B cell (primary cell): ENCODE results near the gene ZC3H11A. TPM values are rescaled to one million over a fixed set of nuclear protein-coding genes. Genes with fewer than 3 reads are reported as not detected.

Experiments used
- ATAC-seq: fragments of 200-7000 bp; cut with Tn5 transposase; one replicate; pipeline ENCODE4 v1.10.0; 2021; ENCODE audit warnings: low read depth, mild to moderate bottlenecking, moderate number of reproducible peaks, moderate library complexity
- CTCF ChIA-PET: fragments of 350-600 bp; sonication (Branson Sonifier 250); formaldehyde crosslinking; loops from one replicate; lab custom pipeline; 2021; ENCODE audit warnings: antibody characterized with exemption, inconsistent platforms; lab: Charles Lee
- POLR2A ChIA-PET: fragments of 350-600 bp; sonication (Branson Sonifier 250); formaldehyde crosslinking; loops from one replicate; lab custom pipeline; 2021; ENCODE audit warnings: antibody characterized with exemption; lab: Charles Lee
- DNase-seq: peaks from one replicate; pipeline ENCODE4 v3.0.0; 2013
- H2AFZ ChIP-seq: 2 replicates; pipeline ENCODE4 v1.6.1; 2012; ENCODE audit warnings: mild to moderate bottlenecking, low read depth, low read length; ENCODE audit not compliant: insufficient read depth, poor library complexity, severe bottlenecking
- H3K27ac ChIP-seq, 2 donors: 1 replicate in 1 of 2; 2 replicates in 1 of 2; pipeline ENCODE4 v1.5.1; 2012 to 2013; ENCODE audit warnings: low read length in 2 of 2, mild to moderate bottlenecking in 2 of 2, moderate library complexity in 1 of 2
- H3K27me3 ChIP-seq, 4 experiments: fragments of 200-600 bp in 1 of 4; sonication (generic) in 1 of 4; replicated peaks in 1 of 4; 1 replicate in 2 of 4; 2 replicates in 2 of 4; pipeline versions ENCODE4 v1.6.1 to v1.7.0; 2013 to 2016; ENCODE audit warnings: low read length in 3 of 4, mild to moderate bottlenecking in 2 of 4, mixed read lengths in 1 of 4, moderate library complexity in 1 of 4; ENCODE audit not compliant: insufficient read depth in 4 of 4, control insufficient read depth in 3 of 4; ENCODE audit errors: control extremely low read depth in 1 of 4
- H3K36me3 ChIP-seq, 2 experiments: replicated peaks in 1 of 2; 1 replicate in 1 of 2; 2 replicates in 1 of 2; pipeline versions ENCODE4 v1.6.1 to v1.7.1; 2013; ENCODE audit warnings: low read length in 1 of 2; ENCODE audit not compliant: insufficient read depth in 2 of 2, control insufficient read depth in 1 of 2; ENCODE audit errors: control extremely low read depth in 1 of 2, extremely low read depth in 1 of 2
- H3K4me1 ChIP-seq, 2 donors: fragments of 200-600 bp in 1 of 2; sonication (generic) in 1 of 2; 1 replicate in 1 of 2; 2 replicates in 1 of 2; pipeline versions ENCODE4 v1.5.1 to v1.6.1; 2013 to 2017; ENCODE audit warnings: low read length in 2 of 2; ENCODE audit not compliant: control insufficient read depth in 2 of 2, insufficient read depth in 2 of 2
- H3K4me2 ChIP-seq: replicated peaks from 2 replicates; pipeline ENCODE3; 2012; ENCODE audit warnings: mild to moderate bottlenecking, low read depth, low read length; ENCODE audit not compliant: poor library complexity, severe bottlenecking
- H3K4me3 ChIP-seq, 5 experiments: fragments of 200-600 bp in 1 of 5; sonication (generic) in 1 of 5; 1 replicate in 3 of 5; 2 replicates in 2 of 5; pipeline versions ENCODE4 v1.5.1 to v1.7.0; 2011 to 2016; ENCODE audit warnings: low read length in 4 of 5, mild to moderate bottlenecking in 4 of 5, low read depth in 2 of 5, control low read depth in 1 of 5, moderate library complexity in 1 of 5; ENCODE audit not compliant: insufficient read depth in 1 of 5; ENCODE audit errors: control extremely low read depth in 1 of 5, extremely low read depth in 1 of 5
- H3K79me2 ChIP-seq: fragments of 200-600 bp; sonication (generic); one replicate; pipeline ENCODE4 v1.6.0; 2016; ENCODE audit warnings: low read length; ENCODE audit not compliant: control insufficient read depth, insufficient read depth
- H3K9ac ChIP-seq: fragments of 200-600 bp; sonication (generic); 2 replicates; pipeline ENCODE4 v1.6.1; 2017; ENCODE audit warnings: mild to moderate bottlenecking, low read length, moderate library complexity
- H3K9me3 ChIP-seq, 3 donors: one replicate each; pipeline versions ENCODE4 v1.6.1 to v1.7.1; 2013; ENCODE audit warnings: low read length in 2 of 3; ENCODE audit not compliant: control insufficient read depth in 2 of 3, insufficient read depth in 1 of 3; ENCODE audit errors: control extremely low read depth in 1 of 3
- H4K20me1 ChIP-seq: 2 replicates; pipeline ENCODE4 v1.6.0; 2012; ENCODE audit warnings: mild to moderate bottlenecking, low read length; ENCODE audit not compliant: insufficient read depth, control insufficient read depth, poor library complexity, severe bottlenecking
- H3K27ac Mint-ChIP-seq: one replicate; pipeline ENCODE4 v1.8.0; 2021; ENCODE audit warnings: mixed read lengths
- H3K27me3 Mint-ChIP-seq: one replicate; pipeline ENCODE4 v1.8.0; 2021; ENCODE audit warnings: mixed read lengths
- H3K4me1 Mint-ChIP-seq: one replicate; pipeline ENCODE4 v1.8.0; 2021; ENCODE audit warnings: mixed read lengths
- H3K4me3 Mint-ChIP-seq: one replicate; pipeline ENCODE4 v1.8.0; 2021; ENCODE audit warnings: mixed read lengths
- H3K9me3 Mint-ChIP-seq: one replicate; pipeline ENCODE4 v1.8.0; 2022; ENCODE audit warnings: mixed read lengths; ENCODE audit not compliant: insufficient read depth
- CTCF ChIP-seq: fragments of 200-600 bp; IDR thresholded peaks from one replicate; pipeline ENCODE4 v1.8.0; 2022; ENCODE audit warnings: antibody characterized with exemption, mild to moderate bottlenecking
- EZH2 ChIP-seq: IDR thresholded peaks from 2 replicates; pipeline ENCODE4 v1.6.1; 2012; ENCODE audit warnings: borderline replicate concordance, low read depth, mild to moderate bottlenecking, moderate library complexity, low read length; ENCODE audit not compliant: insufficient read depth, poor library complexity, severe bottlenecking
- WGBS: methylation state at CpG from one replicate; pipeline ENCODE4 v1.1.5; 2013; ENCODE audit warnings: missing lambda C conversion rate; ENCODE audit not compliant: insufficient coverage; 5-methylcytosine and 5-hydroxymethylcytosine counted together
- intact Hi-C: fragments of 100-400 bp; cut with micrococcal nuclease; formaldehyde crosslinking; loops from one replicate; pipeline ENCODE4 v1.10.0; 2022
- polyA plus RNA-seq: library from polyadenylated mRNA; depleted of rRNA; stranded (reverse); fragments of >200 nt; gene quantifications from 2 replicates; pipeline ENCODE4 v1.2.3, GENCODE V29; 2012
- total RNA-seq, 2 donors: library from RNA; stranded (reverse); fragments of 120-200 nt in 1 of 2; gene quantifications; 1 replicate in 1 of 2; 2 replicates in 1 of 2; pipeline versions ENCODE4 v1.2.3 to v1.2.4, GENCODE V29; 2013 to 2022

The ZC3H11A gene
- total and polyA plus RNA-seq, 2 donors (not counting 1 experiment from before 2014, with no cell fraction given): 72.1 to 130 TPM

GRCh38 chr1:203840208-203840808, 44.9 kb downstream of the ZC3H11A start:
- CTCF ChIA-PET: interaction anchor here (0.8 kb wide), 1 partner anchor 20 kb away, joined by 3 read pairs; the partner anchor contains the start of gene SNRPE

GRCh38 chr1:203842559-203842876, 47.1 kb downstream of the ZC3H11A start:
- no peaks in the 10 kb centered on the region for H4K20me1 ChIP-seq
- DNase-seq (no peak), ATAC-seq (no peak)
- no peaks in the 10 kb centered on the region for H3K4me1 ChIP-seq
- H2AFZ ChIP-seq: no peak overlapping the region
- TF ChIP-seq EZH2 (no peak), CTCF (no peak)
- H3K79me2 ChIP-seq: peaks cover 3% of the 10 kb centered on the region
- H3K27ac Mint-ChIP-seq: no peak overlapping the region
- no peaks in the 10 kb centered on the region for H3K27me3 Mint-ChIP-seq
- H3K27me3 ChIP-seq: no peaks in the 10 kb centered on the region
- peaks cover 11 to 59% of the 10 kb centered on the region in 2 experiments for H3K36me3 ChIP-seq
- no peaks in the 10 kb centered on the region for H3K9me3 Mint-ChIP-seq
- H3K9me3 ChIP-seq: peaks cover 0 to 6% (median 1%) of the 10 kb centered on the region in 3 donors
- no CpG with 5 or more reads among the region's 2 CpGs for WGBS
- ChIA-PET POLR2A (no interaction called here), CTCF (no interaction called here)
- H3K9ac ChIP-seq: no peak overlapping the region
- no peak overlapping the region for H3K4me3 Mint-ChIP-seq
- no peak overlapping the region for H3K4me3 ChIP-seq
- intact Hi-C loops: no loop called here
- no peaks in the 10 kb centered on the region for H3K4me1 Mint-ChIP-seq
- H3K27ac ChIP-seq: no peak overlapping the region
- no peak overlapping the region for H3K4me2 ChIP-seq

More at GRCh38 chr1:203840208-203840808, 44.9 kb downstream of the ZC3H11A start:
- peaks cover 5 to 58% of the 10 kb centered on the region in 2 experiments for H3K36me3 ChIP-seq
- no peak overlapping the region for H3K4me3 ChIP-seq
- peaks cover 0 to 6% (median 1%) of the 10 kb centered on the region in 3 donors for H3K9me3 ChIP-seq
- TF ChIP-seq CTCF (no peak), EZH2 (no peak)
- ATAC-seq (no peak), DNase-seq (no peak)
- peaks cover 3% of the 10 kb centered on the region for H3K79me2 ChIP-seq
- no peak overlapping the region for H3K27ac ChIP-seq
- no peak overlapping the region for H2AFZ ChIP-seq
- WGBS: no CpG with 5 or more reads among the region's 4 CpGs
- Mint-ChIP-seq H3K27me3 (no peaks in the 10 kb centered on the region), H3K27ac (no peak overlapping the region), H3K9me3 (no peaks in the 10 kb centered on the region), H3K4me1 (no peaks in the 10 kb centered on the region), H3K4me3 (no peak overlapping the region)
- POLR2A ChIA-PET: no interaction called here
- H3K4me1 ChIP-seq: no peaks in the 10 kb centered on the region
- no peak overlapping the region for H3K9ac ChIP-seq
- no peak overlapping the region for H3K4me2 ChIP-seq
- no peaks in the 10 kb centered on the region for H3K27me3 ChIP-seq
- H4K20me1 ChIP-seq: no peaks in the 10 kb centered on the region
- intact Hi-C loops: no loop called here
